SK-N-MC (cell line): Measurements from ENCODE around the gene INSRR.

Experiments used
- EZH2 ChIP-seq: fragments of 200-600 bp; sonication (generic); IDR thresholded peaks from one replicate; pipeline ENCODE4 v1.6.1; 2017; ENCODE audit warnings: antibody characterized with exemption
- FOXP2 ChIP-seq: optimal IDR thresholded peaks from 2 replicates; pipeline ENCODE3; 2011; ENCODE audit warnings: mild to moderate bottlenecking, moderate library complexity; ENCODE audit not compliant: insufficient read depth; ENCODE audit errors: extremely low read length, control extremely low read depth
- POLR2AphosphoS5 ChIP-seq: IDR thresholded peaks from 2 replicates; pipeline ENCODE4 v1.6.1; 2012; ENCODE audit warnings: mild to moderate bottlenecking, low read depth, low read length, borderline replicate concordance

DNA sequence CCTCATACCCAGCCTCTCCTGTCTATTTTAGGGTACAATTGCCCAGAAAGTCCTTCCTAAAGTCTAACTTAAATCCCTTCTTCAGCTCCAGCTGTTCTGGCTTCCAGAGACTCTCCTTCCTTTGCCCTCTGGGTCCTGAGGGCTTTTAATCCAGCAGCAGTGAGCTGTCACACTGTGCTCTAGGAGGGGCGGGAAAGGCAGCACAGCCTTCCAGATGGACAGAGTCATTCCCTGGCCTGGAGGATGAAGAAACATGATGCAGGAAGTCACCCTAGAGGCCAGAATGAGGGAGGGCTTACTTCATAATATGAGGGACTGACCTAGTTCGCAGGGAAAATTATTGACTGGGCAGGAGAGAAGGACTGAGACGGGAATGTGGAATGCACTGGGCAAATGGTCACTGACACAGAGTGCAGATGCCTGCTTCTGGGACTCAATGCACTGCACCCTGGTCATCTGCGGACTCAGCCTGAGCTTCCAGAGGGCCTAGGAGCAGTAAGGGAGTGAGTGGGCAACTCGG, 43.5 kb downstream of the INSRR start:
- TF ChIP-seq EZH2, result no peak
- TF ChIP-seq POLR2AphosphoS5, result no peak
- TF ChIP-seq FOXP2, result no peak
